ENCODE measurements around the gene ZBTB7A.

DNA sequence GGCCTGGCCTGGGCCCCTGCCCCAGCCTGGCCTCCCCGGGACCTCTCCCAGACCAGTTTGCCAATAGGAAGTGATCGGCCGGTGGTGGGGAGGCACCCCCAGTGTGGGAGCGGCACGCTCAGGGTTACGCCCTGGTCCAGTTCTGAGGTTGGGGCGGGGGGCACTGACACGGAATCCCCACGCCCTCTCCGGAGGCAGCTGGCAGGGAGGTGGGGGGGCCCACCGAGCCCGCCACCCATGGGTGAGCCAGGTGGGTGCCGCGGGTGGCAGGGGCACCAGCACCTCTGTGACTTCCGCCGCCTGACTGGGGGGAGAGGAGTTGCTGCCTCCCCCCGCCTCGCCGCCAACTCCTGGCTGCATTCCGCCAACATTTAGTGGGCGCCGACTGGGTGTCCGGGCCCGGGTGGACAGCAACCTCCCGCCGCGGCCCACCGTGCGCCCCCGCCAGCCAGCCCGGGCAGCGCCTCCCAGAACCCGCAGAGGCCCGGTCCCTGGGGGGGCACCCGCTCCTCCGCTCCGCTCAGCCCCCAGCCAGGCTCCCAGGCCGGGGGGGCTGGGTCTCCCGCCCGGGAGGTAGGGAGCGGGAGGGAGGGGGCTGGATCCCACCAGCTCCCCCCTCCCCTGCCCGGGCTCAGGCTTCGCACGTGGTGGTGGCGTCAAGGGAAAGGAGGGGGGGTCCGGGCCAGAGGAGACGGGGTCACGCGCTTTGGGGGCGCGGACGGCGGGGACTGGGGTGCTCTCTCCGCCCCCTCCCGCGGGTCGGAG, 2.0 kb downstream of the ZBTB7A start:
- TF ChIP-seq, protein P1, sequence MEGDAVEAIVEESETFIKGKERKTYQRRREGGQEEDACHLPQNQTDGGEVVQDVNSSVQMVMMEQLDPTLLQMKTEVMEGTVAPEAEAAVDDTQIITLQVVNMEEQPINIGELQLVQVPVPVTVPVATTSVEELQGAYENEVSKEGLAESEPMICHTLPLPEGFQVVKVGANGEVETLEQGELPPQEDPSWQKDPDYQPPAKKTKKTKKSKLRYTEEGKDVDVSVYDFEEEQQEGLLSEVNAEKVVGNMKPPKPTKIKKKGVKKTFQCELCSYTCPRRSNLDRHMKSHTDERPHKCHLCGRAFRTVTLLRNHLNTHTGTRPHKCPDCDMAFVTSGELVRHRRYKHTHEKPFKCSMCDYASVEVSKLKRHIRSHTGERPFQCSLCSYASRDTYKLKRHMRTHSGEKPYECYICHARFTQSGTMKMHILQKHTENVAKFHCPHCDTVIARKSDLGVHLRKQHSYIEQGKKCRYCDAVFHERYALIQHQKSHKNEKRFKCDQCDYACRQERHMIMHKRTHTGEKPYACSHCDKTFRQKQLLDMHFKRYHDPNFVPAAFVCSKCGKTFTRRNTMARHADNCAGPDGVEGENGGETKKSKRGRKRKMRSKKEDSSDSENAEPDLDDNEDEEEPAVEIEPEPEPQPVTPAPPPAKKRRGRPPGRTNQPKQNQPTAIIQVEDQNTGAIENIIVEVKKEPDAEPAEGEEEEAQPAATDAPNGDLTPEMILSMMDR (tag by site-specific recombination; IDR thresholded peaks at IDR 0.05) = peak; percentile 53
- TF ChIP-seq, protein P2, sequence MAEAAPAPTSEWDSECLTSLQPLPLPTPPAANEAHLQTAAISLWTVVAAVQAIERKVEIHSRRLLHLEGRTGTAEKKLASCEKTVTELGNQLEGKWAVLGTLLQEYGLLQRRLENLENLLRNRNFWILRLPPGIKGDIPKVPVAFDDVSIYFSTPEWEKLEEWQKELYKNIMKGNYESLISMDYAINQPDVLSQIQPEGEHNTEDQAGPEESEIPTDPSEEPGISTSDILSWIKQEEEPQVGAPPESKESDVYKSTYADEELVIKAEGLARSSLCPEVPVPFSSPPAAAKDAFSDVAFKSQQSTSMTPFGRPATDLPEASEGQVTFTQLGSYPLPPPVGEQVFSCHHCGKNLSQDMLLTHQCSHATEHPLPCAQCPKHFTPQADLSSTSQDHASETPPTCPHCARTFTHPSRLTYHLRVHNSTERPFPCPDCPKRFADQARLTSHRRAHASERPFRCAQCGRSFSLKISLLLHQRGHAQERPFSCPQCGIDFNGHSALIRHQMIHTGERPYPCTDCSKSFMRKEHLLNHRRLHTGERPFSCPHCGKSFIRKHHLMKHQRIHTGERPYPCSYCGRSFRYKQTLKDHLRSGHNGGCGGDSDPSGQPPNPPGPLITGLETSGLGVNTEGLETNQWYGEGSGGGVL (tag by site-specific recombination; IDR thresholded peaks at IDR 0.05) = peak; percentile 98
- TF ChIP-seq, protein P3, sequence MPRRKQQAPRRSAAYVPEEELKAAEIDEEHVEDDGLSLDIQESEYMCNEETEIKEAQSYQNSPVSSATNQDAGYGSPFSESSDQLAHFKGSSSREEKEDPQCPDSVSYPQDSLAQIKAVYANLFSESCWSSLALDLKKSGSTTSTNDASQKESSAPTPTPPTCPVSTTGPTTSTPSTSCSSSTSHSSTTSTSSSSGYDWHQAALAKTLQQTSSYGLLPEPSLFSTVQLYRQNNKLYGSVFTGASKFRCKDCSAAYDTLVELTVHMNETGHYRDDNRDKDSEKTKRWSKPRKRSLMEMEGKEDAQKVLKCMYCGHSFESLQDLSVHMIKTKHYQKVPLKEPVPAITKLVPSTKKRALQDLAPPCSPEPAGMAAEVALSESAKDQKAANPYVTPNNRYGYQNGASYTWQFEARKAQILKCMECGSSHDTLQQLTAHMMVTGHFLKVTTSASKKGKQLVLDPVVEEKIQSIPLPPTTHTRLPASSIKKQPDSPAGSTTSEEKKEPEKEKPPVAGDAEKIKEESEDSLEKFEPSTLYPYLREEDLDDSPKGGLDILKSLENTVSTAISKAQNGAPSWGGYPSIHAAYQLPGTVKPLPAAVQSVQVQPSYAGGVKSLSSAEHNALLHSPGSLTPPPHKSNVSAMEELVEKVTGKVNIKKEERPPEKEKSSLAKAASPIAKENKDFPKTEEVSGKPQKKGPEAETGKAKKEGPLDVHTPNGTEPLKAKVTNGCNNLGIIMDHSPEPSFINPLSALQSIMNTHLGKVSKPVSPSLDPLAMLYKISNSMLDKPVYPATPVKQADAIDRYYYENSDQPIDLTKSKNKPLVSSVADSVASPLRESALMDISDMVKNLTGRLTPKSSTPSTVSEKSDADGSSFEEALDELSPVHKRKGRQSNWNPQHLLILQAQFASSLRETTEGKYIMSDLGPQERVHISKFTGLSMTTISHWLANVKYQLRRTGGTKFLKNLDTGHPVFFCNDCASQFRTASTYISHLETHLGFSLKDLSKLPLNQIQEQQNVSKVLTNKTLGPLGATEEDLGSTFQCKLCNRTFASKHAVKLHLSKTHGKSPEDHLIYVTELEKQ (tag by site-specific recombination; IDR thresholded peaks at IDR 0.05; ENCODE audit: borderline replicate concordance) = no peak
- TF ChIP-seq ZNF10 (tag by site-specific recombination; IDR thresholded peaks at IDR 0.05) (0 out of 2 replicates have a peak, but pooled peaks have one; percentile 21), YY1 (tag by site-specific recombination; IDR thresholded peaks at IDR 0.05) (no peak)

Measured in HEK293 (cell line).